Smooth muscle cell (in vitro differentiated cells): ENCODE data around the gene TMA7B. TPM values are rescaled to one million over a fixed set of nuclear protein-coding genes. Genes with fewer than 3 reads are reported as not detected.

ENCODE experiments used
- DNase-seq: peaks from one replicate; lab custom pipeline; 2025; ENCODE audit not compliant: unreplicated experiment; lab: John Stamatoyannopoulos, UW
- H2AFZ ChIP-seq: fragments of 200-600 bp; sonication (generic); 2 replicates; pipeline ENCODE4 v1.6.0; 2016; ENCODE audit warnings: antibody characterized with exemption, low read depth, mild to moderate bottlenecking
- H3F3A ChIP-seq: fragments of 200-600 bp; sonication (generic); 2 replicates; pipeline ENCODE4 v1.6.0; 2017; ENCODE audit warnings: antibody characterized with exemption, low read depth
- H3K27ac ChIP-seq: fragments of 200-600 bp; sonication (generic); 2 replicates; pipeline ENCODE4 v1.5.1; 2016; ENCODE audit warnings: low read depth, mild to moderate bottlenecking
- H3K27me3 ChIP-seq: fragments of 200-600 bp; sonication (generic); 2 replicates; pipeline ENCODE4 v1.6.1; 2016; ENCODE audit warnings: low read depth, mild to moderate bottlenecking
- H3K36me3 ChIP-seq: fragments of 200-600 bp; sonication (generic); 2 replicates; pipeline ENCODE4 v1.5.1; 2016; ENCODE audit warnings: low read depth
- H3K4me1 ChIP-seq: fragments of 200-600 bp; sonication (generic); 2 replicates; pipeline ENCODE4 v1.5.1; 2016; ENCODE audit warnings: low read depth
- H3K4me2 ChIP-seq: fragments of 200-600 bp; sonication (generic); 2 replicates; pipeline ENCODE4 v1.6.0; 2016; ENCODE audit warnings: mild to moderate bottlenecking
- H3K4me3 ChIP-seq: fragments of 200-600 bp; sonication (generic); 2 replicates; pipeline ENCODE4 v1.5.1; 2016; ENCODE audit warnings: mild to moderate bottlenecking
- H3K79me2 ChIP-seq: fragments of 200-600 bp; sonication (generic); 2 replicates; pipeline ENCODE4 v1.6.0; 2016; ENCODE audit warnings: low read depth, mild to moderate bottlenecking
- H3K9ac ChIP-seq: fragments of 200-600 bp; sonication (generic); 2 replicates; pipeline ENCODE4 v1.6.0; 2016; ENCODE audit warnings: low read depth
- H3K9me3 ChIP-seq: fragments of 200-600 bp; sonication (generic); replicated peaks from 2 replicates; pipeline ENCODE4 v1.5.1; 2016; ENCODE audit warnings: low read depth
- H4K20me1 ChIP-seq: fragments of 200-600 bp; sonication (generic); 2 replicates; pipeline ENCODE4 v1.6.0; 2016; ENCODE audit warnings: low read depth
- CTCF ChIP-seq: fragments of 200-600 bp; sonication (generic); IDR thresholded peaks from 2 replicates; pipeline ENCODE4 v1.5.1; 2017; ENCODE audit warnings: borderline replicate concordance, mild to moderate bottlenecking, antibody characterized with exemption; ENCODE audit not compliant: insufficient read depth, poor library complexity, severe bottlenecking
- WGBS: methylation state at CpG from one replicate; pipeline ENCODE4 v1.1.7; 2016; ENCODE audit warnings: low lambda C conversion rate; 5-methylcytosine and 5-hydroxymethylcytosine counted together
- polyA plus RNA-seq: library from polyadenylated mRNA; unstranded; fragments of >200 nt; fragmentation: Nextera tagmentation; extraction: Ambion mirVana; gene quantifications from 2 replicates; pipeline ENCODE4 v1.2.1, GENCODE V29; 2016
- total RNA-seq: library from RNA; depleted of rRNA; stranded (reverse); fragments of >200 nt; gene quantifications from 2 replicates; pipeline ENCODE4 v1.2.3, GENCODE V29; 2014

The TMA7B gene
- total and polyA plus RNA-seq, 2 experiments from 2014 or later: not detected

GRCh38 chr22:39926753-39927152 is 33.4 kb upstream of the TMA7B start:
- H3K9ac ChIP-seq: no peak overlapping the region
- H2AFZ ChIP-seq: no peak overlapping the region
- H3K27me3 ChIP-seq: peaks cover 18% of the 10 kb centered on the region
- H3K4me3 ChIP-seq: no peak overlapping the region
- H3K36me3 ChIP-seq: no peaks in the 10 kb centered on the region
- no peaks in the 10 kb centered on the region for H3K4me1 ChIP-seq
- H3K27ac ChIP-seq: no peak overlapping the region
- H3F3A ChIP-seq: no peaks in the 10 kb centered on the region
- H4K20me1 ChIP-seq: no peaks in the 10 kb centered on the region
- 89% methylated on average over 5 of the region's 5 CpGs for WGBS
- no peak for TF ChIP-seq CTCF
- no peak overlapping the region for H3K4me2 ChIP-seq
- no peaks in the 10 kb centered on the region for H3K9me3 ChIP-seq
- H3K79me2 ChIP-seq: no peaks in the 10 kb centered on the region
- DNase-seq: no peak

GRCh38 chr22:39927544-39927943 is 32.7 kb upstream of the TMA7B start:
- no peaks in the 10 kb centered on the region for H3K9me3 ChIP-seq
- H3F3A ChIP-seq: no peaks in the 10 kb centered on the region
- no peaks in the 10 kb centered on the region for H3K36me3 ChIP-seq
- no peak for DNase-seq
- TF ChIP-seq CTCF: no peak
- H4K20me1 ChIP-seq: no peaks in the 10 kb centered on the region
- H3K4me1 ChIP-seq: no peaks in the 10 kb centered on the region
- no peak overlapping the region for H3K27ac ChIP-seq
- no peak overlapping the region for H3K4me3 ChIP-seq
- no peak overlapping the region for H3K9ac ChIP-seq
- no peak overlapping the region for H3K4me2 ChIP-seq
- peaks cover 22% of the 10 kb centered on the region for H3K27me3 ChIP-seq
- H3K79me2 ChIP-seq: no peaks in the 10 kb centered on the region
- H2AFZ ChIP-seq: no peak overlapping the region
- 79% methylated on average over 7 of the region's 7 CpGs for WGBS

- peaks cover 26% of the 10 kb centered on the region for H3K27me3 ChIP-seq
- H3K79me2 ChIP-seq: no peaks in the 10 kb centered on the region
- no peak overlapping the region for H3K27ac ChIP-seq
- no peak overlapping the region for H3K4me2 ChIP-seq
- no peak overlapping the region for H2AFZ ChIP-seq
- H3K36me3 ChIP-seq: no peaks in the 10 kb centered on the region
- H3K4me1 ChIP-seq: peaks cover 6% of the 10 kb centered on the region
- WGBS: 56% methylated on average over 4 of the region's 4 CpGs
- TF ChIP-seq CTCF: no peak
- H3F3A ChIP-seq: no peaks in the 10 kb centered on the region
- no peaks in the 10 kb centered on the region for H4K20me1 ChIP-seq
- no peak overlapping the region for H3K4me3 ChIP-seq
- no peak for DNase-seq
- no peaks in the 10 kb centered on the region for H3K9me3 ChIP-seq
- H3K9ac ChIP-seq: no peak overlapping the region
Observed at GRCh38 chr22:39928536-39929520, 31.4 kb upstream of the TMA7B start.
